Sigmoid colon (tissue), 7 donors: ENCODE results near the gene HOXB4. TPM values are rescaled to one million over a fixed set of nuclear protein-coding genes. Genes with fewer than 3 reads are reported as not detected.

Experiments used
- DNase-seq: peaks from one replicate; pipeline ENCODE4 v3.0.0-alpha.2; 2019
- H3K27ac ChIP-seq, 4 donors: fragments of 200-600 bp; sonication (generic); one replicate each; pipeline ENCODE4 v1.5.1; 2016 to 2019; ENCODE audit warnings: mild to moderate bottlenecking in 1 of 4
- H3K27me3 ChIP-seq, 3 donors: fragments of 200-600 bp; sonication (generic); one replicate each; pipeline ENCODE4 v1.5.1; 2019; ENCODE audit warnings: mild to moderate bottlenecking in 1 of 3
- H3K36me3 ChIP-seq, 4 donors: fragments of 200-600 bp; sonication (generic); one replicate each; pipeline ENCODE4 v1.5.1; 2016 to 2019
- H3K4me1 ChIP-seq, 4 donors: fragments of 200-600 bp; sonication (generic); one replicate each; pipeline ENCODE4 v1.5.1; 2017 to 2019
- H3K4me3 ChIP-seq, 4 donors: fragments of 200-600 bp; sonication (generic); one replicate each; pipeline ENCODE4 v1.5.1; 2017 to 2019; ENCODE audit warnings: mild to moderate bottlenecking in 2 of 4, moderate library complexity in 1 of 4
- H3K9me3 ChIP-seq, 4 donors: fragments of 200-600 bp in 3 of 4; sonication (generic) in 3 of 4; one replicate each; pipeline versions ENCODE4 v1.5.1 to v1.6.1; 2013 to 2019
- EP300 ChIP-seq, 4 donors: sonication (generic); formaldehyde crosslinking; IDR thresholded peaks; one replicate each; pipeline ENCODE4 v1.6.1; 2017; ENCODE audit warnings: antibody characterized with exemption in 4 of 4
- POLR2A ChIP-seq, 2 donors: fragments of 450-650 bp; IDR thresholded peaks; one replicate each; pipeline ENCODE4 v1.6.1; 2016; ENCODE audit warnings: antibody characterized with exemption in 2 of 2, mild to moderate bottlenecking in 2 of 2, moderate library complexity in 2 of 2
- POLR2AphosphoS5 ChIP-seq, 4 donors: sonication (generic); formaldehyde crosslinking; IDR thresholded peaks; one replicate each; pipeline ENCODE4 v1.6.1; 2017; ENCODE audit warnings: antibody characterized with exemption in 4 of 4
- WGBS, 2 donors: extraction: QIAGEN DNeasy Blood & Tissue Kit; methylation state at CpG; one replicate each; pipeline ENCODE4 v1.1.7; 2013; 5-methylcytosine and 5-hydroxymethylcytosine counted together
- intact Hi-C: fragments of 100-400 bp; cut with DNase I; formaldehyde crosslinking; loops from one replicate; pipeline ENCODE4 v1.15.1; 2023
- polyA plus RNA-seq, 3 donors: library from polyadenylated mRNA; stranded (reverse); fragments of 200-250 nt; gene quantifications; one replicate each; pipeline ENCODE4 v1.2.3, GENCODE V29; 2013
- total RNA-seq, 4 donors: library from RNA; depleted of rRNA; stranded (reverse); fragments of >200 nt; gene quantifications; one replicate each; pipeline ENCODE4 v1.1.0, GENCODE V29; 2016
- TF ChIP-seq, protein P1 (sequence below), 4 experiments: fragments of 450-650 bp in 3 of 4; fragments of 200-600 bp in 1 of 4; IDR thresholded peaks; one replicate each; pipeline ENCODE4 v1.5.1; 2016 to 2019; ENCODE audit warnings: antibody characterized with exemption in 4 of 4, mild to moderate bottlenecking in 3 of 4, moderate library complexity in 2 of 4
- donor health status: healthy with polysubstance abuse.
- donor health status: Bipolar disorder and iron deficiency.
- donor health status: healthy.

The HOXB4 gene
- total and polyA plus RNA-seq, 7 donors: 0.23 to 8.3 (median 4.6) TPM

DNA sequence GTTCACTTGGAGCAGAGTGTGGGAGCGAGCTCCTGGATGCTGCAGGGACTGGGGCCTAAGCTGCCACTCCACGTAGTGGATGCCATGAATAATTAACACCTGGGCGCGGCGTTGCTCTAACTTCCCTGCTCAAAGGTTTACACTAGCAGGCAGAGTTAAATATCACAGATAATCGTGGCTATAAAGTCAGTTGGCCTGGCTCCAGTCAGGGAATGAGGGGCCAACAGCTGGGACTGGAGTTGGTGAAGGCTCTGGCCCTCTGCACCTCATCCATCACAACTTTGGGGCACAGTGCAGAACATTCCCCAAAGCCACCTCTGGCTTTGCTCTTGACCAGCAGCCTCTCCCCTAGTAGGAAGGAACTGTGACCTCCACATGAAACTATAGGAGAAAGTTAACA is 10.9 kb downstream of the HOXB4 start:
- no peak for TF ChIP-seq POLR2A (IDR thresholded peaks at IDR 0.05)
- TF ChIP-seq, protein P1, sequence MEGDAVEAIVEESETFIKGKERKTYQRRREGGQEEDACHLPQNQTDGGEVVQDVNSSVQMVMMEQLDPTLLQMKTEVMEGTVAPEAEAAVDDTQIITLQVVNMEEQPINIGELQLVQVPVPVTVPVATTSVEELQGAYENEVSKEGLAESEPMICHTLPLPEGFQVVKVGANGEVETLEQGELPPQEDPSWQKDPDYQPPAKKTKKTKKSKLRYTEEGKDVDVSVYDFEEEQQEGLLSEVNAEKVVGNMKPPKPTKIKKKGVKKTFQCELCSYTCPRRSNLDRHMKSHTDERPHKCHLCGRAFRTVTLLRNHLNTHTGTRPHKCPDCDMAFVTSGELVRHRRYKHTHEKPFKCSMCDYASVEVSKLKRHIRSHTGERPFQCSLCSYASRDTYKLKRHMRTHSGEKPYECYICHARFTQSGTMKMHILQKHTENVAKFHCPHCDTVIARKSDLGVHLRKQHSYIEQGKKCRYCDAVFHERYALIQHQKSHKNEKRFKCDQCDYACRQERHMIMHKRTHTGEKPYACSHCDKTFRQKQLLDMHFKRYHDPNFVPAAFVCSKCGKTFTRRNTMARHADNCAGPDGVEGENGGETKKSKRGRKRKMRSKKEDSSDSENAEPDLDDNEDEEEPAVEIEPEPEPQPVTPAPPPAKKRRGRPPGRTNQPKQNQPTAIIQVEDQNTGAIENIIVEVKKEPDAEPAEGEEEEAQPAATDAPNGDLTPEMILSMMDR (IDR thresholded peaks at IDR 0.05): no peak
- TF ChIP-seq EP300 (IDR thresholded peaks at IDR 0.05): no peak
- peak in 1 of 4 donors; percentile 5 for TF ChIP-seq POLR2AphosphoS5 (IDR thresholded peaks at IDR 0.05)
- no peak for DNase-seq
- 15 to 53% methylated on average over 6 of the region's 6 CpGs for WGBS, 2 donors
- Histone ChIP-seq H3K27ac (peak overlapping the region; percentile 94 to 99 (median 96)), H3K9me3 (no peaks in the 10 kb centered on the region), H3K4me3 (no peak overlapping the region), H3K4me1 (peaks cover 0 to 100% (median 97%) of the 10 kb centered on the region in 4 donors), H3K36me3 (no peaks in the 10 kb centered on the region), H3K27me3 (no peaks in the 10 kb centered on the region)
- intact Hi-C loops: no loop called here

DNA sequence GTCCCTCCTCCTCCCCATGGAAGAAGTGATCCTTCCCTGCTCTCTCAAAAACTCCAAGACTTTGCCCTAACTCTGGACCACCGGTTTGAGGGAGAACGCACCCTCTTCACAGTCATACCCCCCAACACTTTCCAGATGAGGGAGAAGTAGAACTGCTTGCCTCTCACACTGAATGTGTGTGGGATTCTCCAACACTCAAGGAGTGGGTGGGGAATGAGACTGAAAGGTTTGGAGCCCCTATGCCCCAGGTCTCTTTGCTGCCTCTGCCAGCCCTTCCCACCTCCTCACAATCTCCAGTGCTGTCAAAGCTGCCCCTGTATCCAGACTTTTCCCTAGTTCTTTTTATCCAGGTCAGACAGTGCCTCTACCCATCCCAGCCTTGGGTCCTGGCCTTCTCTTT is 11.4 kb downstream of the HOXB4 start:
- 47 to 49% methylated on average over 2 of the region's 2 CpGs for WGBS, 2 donors
- Histone ChIP-seq H3K36me3 (no peaks in the 10 kb centered on the region), H3K9me3 (no peaks in the 10 kb centered on the region), H3K4me3 (no peak overlapping the region), H3K27me3 (no peaks in the 10 kb centered on the region), H3K27ac (peak overlapping the region; percentile 94 to 99 (median 96)), H3K4me1 (peaks cover 0 to 100% (median 97%) of the 10 kb centered on the region in 4 donors)
- TF ChIP-seq, protein P1 (IDR thresholded peaks at IDR 0.05): no peak
- TF ChIP-seq POLR2AphosphoS5 (IDR thresholded peaks at IDR 0.05): no peak
- TF ChIP-seq EP300 (IDR thresholded peaks at IDR 0.05): no peak
- TF ChIP-seq POLR2A (IDR thresholded peaks at IDR 0.05): no peak
- intact Hi-C loops: no loop called here
- no peak for DNase-seq

DNA sequence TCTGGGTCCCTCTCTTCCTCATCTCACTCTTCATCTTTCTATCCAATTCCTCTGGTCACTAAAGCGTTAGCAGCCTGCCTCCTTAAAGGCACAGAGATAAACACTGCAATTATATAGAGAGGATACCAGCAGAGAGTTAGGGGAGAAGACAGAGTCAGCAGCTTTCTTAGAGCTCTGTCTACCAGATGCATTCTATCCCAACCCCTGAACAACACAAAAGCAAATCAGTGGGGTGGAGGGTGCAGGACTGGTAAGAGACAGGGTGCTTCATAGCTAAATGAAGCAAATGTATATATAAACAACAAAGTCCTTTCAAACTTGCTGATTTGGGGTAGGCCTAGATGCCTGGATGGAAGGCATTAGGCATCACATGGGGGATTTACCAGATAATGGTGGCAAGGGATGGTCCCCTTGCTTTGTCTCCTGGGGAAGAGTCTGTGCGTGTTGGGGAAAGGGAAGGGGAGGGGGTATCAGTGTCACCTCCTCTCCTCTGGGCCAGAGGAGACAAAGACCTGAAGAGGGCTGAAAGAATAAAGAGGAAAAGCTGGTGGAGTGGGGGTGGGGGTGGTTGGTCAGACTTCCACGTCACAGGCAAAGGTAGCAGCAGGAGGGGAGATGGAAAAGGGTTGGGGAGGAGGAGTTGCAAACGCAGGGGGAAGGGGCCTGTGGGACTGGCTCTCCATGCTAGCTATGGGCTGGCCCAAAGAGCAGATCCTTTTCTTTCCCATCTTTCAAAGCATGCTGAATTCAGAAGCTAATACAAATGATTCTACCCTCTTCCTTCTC is 12.0 kb downstream of the HOXB4 start:
- DNase-seq: no peak
- Histone ChIP-seq H3K4me1 (peaks cover 0 to 100% (median 97%) of the 10 kb centered on the region in 4 donors), H3K4me3 (no peak overlapping the region), H3K9me3 (no peaks in the 10 kb centered on the region), H3K27me3 (no peaks in the 10 kb centered on the region), H3K36me3 (no peaks in the 10 kb centered on the region), H3K27ac (peak overlapping the region; percentile 94 to 99 (median 96))
- 79 to 87% methylated on average over 4 of the region's 4 CpGs for WGBS, 2 donors
- intact Hi-C loops: no loop called here
- TF ChIP-seq EP300 (IDR thresholded peaks at IDR 0.05) (no peak), POLR2AphosphoS5 (IDR thresholded peaks at IDR 0.05) (no peak), POLR2A (IDR thresholded peaks at IDR 0.05) (no peak)
- TF ChIP-seq, protein P1 (IDR thresholded peaks at IDR 0.05): no peak

DNA sequence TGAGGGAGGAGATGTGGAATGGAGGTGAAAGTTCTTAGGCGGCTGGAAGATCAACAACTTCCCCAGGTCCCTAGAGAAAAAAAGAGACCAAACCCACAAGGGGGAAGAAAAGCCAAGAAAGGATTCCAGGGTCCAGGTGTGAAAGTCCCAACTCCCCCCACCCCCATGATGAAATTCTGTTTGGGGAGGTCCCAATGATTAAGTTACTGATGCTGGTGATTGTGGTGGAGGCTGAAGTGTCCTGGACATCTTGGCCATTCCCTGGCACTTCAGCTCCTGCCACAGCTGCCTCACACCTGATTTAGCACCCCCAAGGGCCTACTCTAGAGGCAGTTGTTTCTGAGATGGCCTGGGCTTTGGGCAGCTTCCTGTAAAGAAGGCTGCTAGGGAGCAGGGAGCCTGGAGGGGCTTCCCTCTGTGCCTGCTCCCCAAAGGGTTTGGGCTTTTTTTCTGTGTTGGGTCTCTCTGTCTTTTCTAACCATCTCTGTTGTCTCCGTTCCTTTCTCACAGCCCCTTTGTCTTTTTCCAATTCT is 13.1 kb downstream of the HOXB4 start:
- peak overlapping the region in 2 of 4 donors; percentile 49 to 52 for H3K4me3 ChIP-seq
- peak overlapping the region; percentile 94 to 99 (median 96) for H3K27ac ChIP-seq
- no peak for TF ChIP-seq POLR2AphosphoS5 (IDR thresholded peaks at IDR 0.05)
- TF ChIP-seq, protein P1 (IDR thresholded peaks at IDR 0.05): no peak
- H3K4me1 ChIP-seq: peaks cover 0 to 100% (median 99%) of the 10 kb centered on the region in 4 donors
- DNase-seq: no peak
- intact Hi-C loops: no loop called here
- H3K36me3 ChIP-seq: no peaks in the 10 kb centered on the region
- 79 to 85% methylated on average over 2 of the region's 2 CpGs for WGBS, 2 donors
- H3K9me3 ChIP-seq: no peaks in the 10 kb centered on the region
- no peaks in the 10 kb centered on the region for H3K27me3 ChIP-seq
